BLaER1 treated with 17β-estradiol and CSF1 and Interleukin-3, amounts not matched to agents 10 nM and 100 nM (cell line): ENCODE results near the gene FZD7.

Experiments used
- H3K27ac ChIP-seq, 11 experiments: shearing (Covaris generic); formaldehyde crosslinking; 2 replicates each; pipeline ENCODE4 v1.8.1; 2022
- H3K27me3 ChIP-seq, 11 experiments: shearing (Covaris generic); formaldehyde crosslinking; 2 replicates each; pipeline ENCODE4 v1.8.1; 2022
- H3K36me3 ChIP-seq, 11 experiments: shearing (Covaris generic); formaldehyde crosslinking; 2 replicates each; pipeline ENCODE4 v1.8.1; 2022
- H3K4me1 ChIP-seq, 10 experiments: shearing (Covaris generic); formaldehyde crosslinking; 2 replicates each; pipeline ENCODE4 v1.8.1; 2022
- H3K4me2 ChIP-seq, 11 experiments: shearing (Covaris generic); formaldehyde crosslinking; 2 replicates each; pipeline ENCODE4 v1.8.1; 2022
- H3K4me3 ChIP-seq, 10 experiments: shearing (Covaris generic); formaldehyde crosslinking; 2 replicates each; pipeline ENCODE4 v1.8.1; 2022
- H3K9ac ChIP-seq, 11 experiments: shearing (Covaris generic); formaldehyde crosslinking; 2 replicates each; pipeline ENCODE4 v1.8.1; 2022
- H3K9me3 ChIP-seq, 11 experiments: shearing (Covaris generic); formaldehyde crosslinking; replicated peaks in 1 of 11; 2 replicates each; pipeline ENCODE4 v1.8.1; 2022
- H4K20me1 ChIP-seq, 11 experiments: shearing (Covaris generic); formaldehyde crosslinking; 2 replicates each; pipeline ENCODE4 v1.8.1; 2022
- Cebpa-rat ChIP-seq, 11 experiments: shearing (Covaris generic); IDR thresholded peaks; 2 replicates each; pipeline ENCODE4 v1.8.1; 2022

The FZD7 gene

GRCh38 chr2:202031246-202031951 is 2.3 kb upstream of the FZD7 start:
- Histone ChIP-seq H3K9ac (no peak overlapping the region), H3K4me2 (no peak overlapping the region), H3K4me3 (no peak overlapping the region), H4K20me1 (peaks cover 10 to 21% (median 17%) of the 10 kb centered on the region in 11 experiments; a peak in 17 of 22 replicates), H3K36me3 (no peaks in the 10 kb centered on the region), H3K4me1 (peaks cover 11 to 23% (median 17%) of the 10 kb centered on the region in 10 experiments), H3K27ac (no peak overlapping the region), H3K27me3 (peaks cover 33 to 55% (median 49%) of the 10 kb centered on the region in 11 experiments), H3K9me3 (no peaks in the 10 kb centered on the region)
- no peak for TF ChIP-seq Cebpa-rat (IDR thresholded peaks at IDR 0.05)

DNA sequence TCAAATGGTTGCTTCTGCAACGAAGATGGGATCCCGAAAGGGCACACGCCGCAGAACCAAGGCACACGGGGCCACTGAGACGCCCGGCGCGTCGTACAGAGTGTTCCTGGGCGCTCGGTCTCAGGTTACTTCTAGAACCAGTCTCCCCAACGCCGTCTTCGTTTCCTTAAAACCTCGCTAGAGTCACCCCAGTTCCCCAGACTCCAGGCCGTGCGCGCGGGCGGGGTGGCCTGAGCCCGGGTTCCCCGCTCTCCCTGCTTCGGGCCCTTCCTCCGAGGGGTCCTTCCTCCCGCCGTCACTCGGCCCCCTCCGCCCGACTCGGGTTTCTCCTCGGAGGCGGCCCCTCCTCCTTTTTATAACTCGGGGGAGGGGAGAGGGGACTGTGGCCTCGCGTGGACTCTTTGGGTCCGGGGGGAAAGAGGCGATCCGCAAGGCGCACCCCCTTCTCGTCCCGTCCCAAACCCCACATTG is 774 bp upstream of the FZD7 start:
- H3K36me3 ChIP-seq, result no peaks in the 10 kb centered on the region
- H3K9me3 ChIP-seq, result no peaks in the 10 kb centered on the region
- peaks cover 35 to 67% (median 61%) of the 10 kb centered on the region in 11 experiments for H3K27me3 ChIP-seq
- H4K20me1 ChIP-seq, result peaks cover 10 to 28% (median 18%) of the 10 kb centered on the region in 11 experiments; a peak in 17 of 22 replicates
- peak overlapping the region in 10 of 11 experiments; percentile 19 to 70 (median 59); a peak in 18 of 22 replicates for H3K27ac ChIP-seq
- peak overlapping the region; percentile 71 to 87 (median 76) for H3K4me3 ChIP-seq
- no peak for TF ChIP-seq Cebpa-rat (IDR thresholded peaks at IDR 0.05)
- peaks cover 11 to 36% (median 22%) of the 10 kb centered on the region in 10 experiments for H3K4me1 ChIP-seq
- peak overlapping the region; percentile 75 to 99 (median 90) for H3K4me2 ChIP-seq
- H3K9ac ChIP-seq, result peak overlapping the region; percentile 63 to 83 (median 78)

DNA sequence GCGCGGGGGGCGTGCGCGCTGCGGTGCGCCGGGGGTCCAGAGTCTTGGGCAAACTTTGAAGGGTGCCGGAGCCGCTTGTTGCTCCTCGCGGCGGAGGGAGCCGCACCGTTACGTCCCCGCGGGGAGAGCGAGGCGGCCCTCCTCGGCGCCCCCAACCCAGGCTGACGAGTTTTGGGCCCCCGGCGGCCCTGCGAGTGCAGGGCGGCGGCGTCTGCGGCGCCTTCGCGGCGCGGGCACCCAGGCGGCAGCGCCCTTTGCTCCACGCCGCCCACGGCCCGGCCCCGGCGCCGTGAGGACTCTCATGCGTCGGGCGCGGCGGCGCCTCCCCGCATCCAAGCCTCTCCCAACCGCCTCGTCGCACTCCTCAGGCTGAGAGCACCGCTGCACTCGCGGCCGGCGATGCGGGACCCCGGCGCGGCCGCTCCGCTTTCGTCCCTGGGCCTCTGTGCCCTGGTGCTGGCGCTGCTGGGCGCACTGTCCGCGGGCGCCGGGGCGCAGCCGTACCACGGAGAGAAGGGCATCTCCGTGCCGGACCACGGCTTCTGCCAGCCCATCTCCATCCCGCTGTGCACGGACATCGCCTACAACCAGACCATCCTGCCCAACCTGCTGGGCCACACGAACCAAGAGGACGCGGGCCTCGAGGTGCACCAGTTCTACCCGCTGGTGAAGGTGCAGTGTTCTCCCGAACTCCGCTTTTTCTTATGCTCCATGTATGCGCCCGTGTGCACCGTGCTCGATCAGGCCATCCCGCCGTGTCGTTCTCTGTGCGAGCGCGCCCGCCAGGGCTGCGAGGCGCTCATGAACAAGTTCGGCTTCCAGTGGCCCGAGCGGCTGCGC is 814 bp downstream of the FZD7 start:
- no peaks in the 10 kb centered on the region for H3K9me3 ChIP-seq
- peaks cover 11 to 42% (median 26%) of the 10 kb centered on the region in 10 experiments for H3K4me1 ChIP-seq
- H3K36me3 ChIP-seq, result no peaks in the 10 kb centered on the region
- H3K4me2 ChIP-seq, result peak overlapping the region; percentile 94 to 100 (median 99)
- peak overlapping the region; percentile 72 to 85 (median 84) for H3K9ac ChIP-seq
- H4K20me1 ChIP-seq, result peaks cover 10 to 28% (median 18%) of the 10 kb centered on the region in 11 experiments; a peak in 17 of 22 replicates
- no peak for TF ChIP-seq Cebpa-rat (IDR thresholded peaks at IDR 0.05)
- peaks cover 35 to 69% (median 62%) of the 10 kb centered on the region in 11 experiments for H3K27me3 ChIP-seq
- H3K27ac ChIP-seq, result peak overlapping the region; percentile 58 to 84 (median 68)
- H3K4me3 ChIP-seq, result peak overlapping the region; percentile 73 to 94 (median 78)

DNA sequence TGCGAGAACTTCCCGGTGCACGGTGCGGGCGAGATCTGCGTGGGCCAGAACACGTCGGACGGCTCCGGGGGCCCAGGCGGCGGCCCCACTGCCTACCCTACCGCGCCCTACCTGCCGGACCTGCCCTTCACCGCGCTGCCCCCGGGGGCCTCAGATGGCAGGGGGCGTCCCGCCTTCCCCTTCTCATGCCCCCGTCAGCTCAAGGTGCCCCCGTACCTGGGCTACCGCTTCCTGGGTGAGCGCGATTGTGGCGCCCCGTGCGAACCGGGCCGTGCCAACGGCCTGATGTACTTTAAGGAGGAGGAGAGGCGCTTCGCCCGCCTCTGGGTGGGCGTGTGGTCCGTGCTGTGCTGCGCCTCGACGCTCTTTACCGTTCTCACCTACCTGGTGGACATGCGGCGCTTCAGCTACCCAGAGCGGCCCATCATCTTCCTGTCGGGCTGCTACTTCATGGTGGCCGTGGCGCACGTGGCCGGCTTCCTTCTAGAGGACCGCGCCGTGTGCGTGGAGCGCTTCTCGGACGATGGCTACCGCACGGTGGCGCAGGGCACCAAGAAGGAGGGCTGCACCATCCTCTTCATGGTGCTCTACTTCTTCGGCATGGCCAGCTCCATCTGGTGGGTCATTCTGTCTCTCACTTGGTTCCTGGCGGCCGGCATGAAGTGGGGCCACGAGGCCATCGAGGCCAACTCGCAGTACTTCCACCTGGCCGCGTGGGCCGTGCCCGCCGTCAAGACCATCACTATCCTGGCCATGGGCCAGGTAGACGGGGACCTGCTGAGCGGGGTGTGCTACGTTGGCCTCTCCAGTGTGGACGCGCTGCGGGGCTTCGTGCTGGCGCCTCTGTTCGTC is 1.7 kb downstream of the FZD7 start:
- H3K27ac ChIP-seq, result no peak overlapping the region
- no peaks in the 10 kb centered on the region for H3K36me3 ChIP-seq
- H3K9ac ChIP-seq, result peak overlapping the region; percentile 72 to 85 (median 84); a peak in 13 of 22 replicates
- H4K20me1 ChIP-seq, result peaks cover 10 to 28% (median 18%) of the 10 kb centered on the region in 11 experiments; a peak in 17 of 22 replicates
- peak overlapping the region; percentile 73 to 94 (median 78) for H3K4me3 ChIP-seq
- peak overlapping the region; percentile 94 to 100 (median 99) for H3K4me2 ChIP-seq
- H3K9me3 ChIP-seq, result no peaks in the 10 kb centered on the region
- H3K27me3 ChIP-seq, result peaks cover 35 to 69% (median 62%) of the 10 kb centered on the region in 11 experiments
- TF ChIP-seq Cebpa-rat (IDR thresholded peaks at IDR 0.05), result no peak
- peaks cover 11 to 42% (median 26%) of the 10 kb centered on the region in 10 experiments for H3K4me1 ChIP-seq

DNA sequence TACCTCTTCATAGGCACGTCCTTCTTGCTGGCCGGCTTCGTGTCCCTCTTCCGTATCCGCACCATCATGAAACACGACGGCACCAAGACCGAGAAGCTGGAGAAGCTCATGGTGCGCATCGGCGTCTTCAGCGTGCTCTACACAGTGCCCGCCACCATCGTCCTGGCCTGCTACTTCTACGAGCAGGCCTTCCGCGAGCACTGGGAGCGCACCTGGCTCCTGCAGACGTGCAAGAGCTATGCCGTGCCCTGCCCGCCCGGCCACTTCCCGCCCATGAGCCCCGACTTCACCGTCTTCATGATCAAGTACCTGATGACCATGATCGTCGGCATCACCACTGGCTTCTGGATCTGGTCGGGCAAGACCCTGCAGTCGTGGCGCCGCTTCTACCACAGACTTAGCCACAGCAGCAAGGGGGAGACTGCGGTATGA is 2.3 kb downstream of the FZD7 start:
- Histone ChIP-seq H3K27ac (no peak overlapping the region), H3K4me1 (peaks cover 11 to 42% (median 28%) of the 10 kb centered on the region in 10 experiments), H3K9ac (no peak overlapping the region), H3K4me3 (no peak overlapping the region), H3K9me3 (no peaks in the 10 kb centered on the region), H3K27me3 (peaks cover 35 to 66% (median 61%) of the 10 kb centered on the region in 11 experiments), H3K36me3 (no peaks in the 10 kb centered on the region), H3K4me2 (peak overlapping the region in 5 of 11 experiments; percentile 94 to 100 (median 99); a peak in 10 of 22 replicates), H4K20me1 (peaks cover 10 to 28% (median 18%) of the 10 kb centered on the region in 11 experiments; a peak in 17 of 22 replicates)
- no peak for TF ChIP-seq Cebpa-rat (IDR thresholded peaks at IDR 0.05)

- Histone ChIP-seq H3K27me3 (peaks cover 32 to 59% (median 54%) of the 10 kb centered on the region in 11 experiments), H3K9me3 (no peaks in the 10 kb centered on the region), H3K4me2 (peak overlapping the region in 6 of 11 experiments; percentile 4 to 96 (median 46); a peak in 10 of 22 replicates), H3K4me1 (peaks cover 11 to 42% (median 28%) of the 10 kb centered on the region in 10 experiments), H3K27ac (no peak overlapping the region), H3K4me3 (peak overlapping the region in 1 of 10 experiments; percentile 4; a peak in 1 of 20 replicates), H3K36me3 (no peaks in the 10 kb centered on the region), H3K9ac (no peak overlapping the region), H4K20me1 (peaks cover 10 to 28% (median 18%) of the 10 kb centered on the region in 11 experiments; a peak in 17 of 22 replicates)
- TF ChIP-seq Cebpa-rat (IDR thresholded peaks at IDR 0.05), result no peak
Observed at GRCh38 chr2:202036601-202037037, 3.0 kb downstream of the FZD7 start.

GRCh38 chr2:202037086-202037485 is 3.4 kb downstream of the FZD7 start:
- H3K27me3 ChIP-seq, result peaks cover 27 to 54% (median 50%) of the 10 kb centered on the region in 11 experiments
- no peak overlapping the region for H3K27ac ChIP-seq
- H3K4me2 ChIP-seq, result peak overlapping the region in 7 of 11 experiments; percentile 4 to 96 (median 30); a peak in 11 of 22 replicates
- no peak for TF ChIP-seq Cebpa-rat (IDR thresholded peaks at IDR 0.05)
- H4K20me1 ChIP-seq, result peaks cover 10 to 28% (median 18%) of the 10 kb centered on the region in 11 experiments; a peak in 17 of 22 replicates
- no peaks in the 10 kb centered on the region for H3K36me3 ChIP-seq
- H3K4me1 ChIP-seq, result peaks cover 11 to 40% (median 28%) of the 10 kb centered on the region in 10 experiments
- no peak overlapping the region for H3K9ac ChIP-seq
- no peaks in the 10 kb centered on the region for H3K9me3 ChIP-seq
- H3K4me3 ChIP-seq, result peak overlapping the region in 1 of 10 experiments; percentile 4; a peak in 1 of 20 replicates
